ENCODE measurements around the gene ARHGAP42.
"Not testable (repeated sequence)": the region's sequence is repeated elsewhere in the genome, so short reads cannot be mapped to it uniquely, and the experiment has no call there.

The ARHGAP42 gene

GRCh38 chr11:100965346-100965745 is 278.3 kb downstream of the ARHGAP42 start:
- no peak for DNase-seq (ENCODE audit: low spot score)

GRCh38 chr11:100966366-100966765 is 279.3 kb downstream of the ARHGAP42 start:
- DNase-seq (ENCODE audit: low spot score) = no peak

GRCh38 chr11:100969008-100969407 is 281.9 kb downstream of the ARHGAP42 start:
- DNase-seq (ENCODE audit: low spot score) = no peak

- DNase-seq (ENCODE audit: low spot score) = no peak
Observed at GRCh38 chr11:100970283-100971164, 283.4 kb downstream of the ARHGAP42 start.

- DNase-seq (ENCODE audit: low spot score) = no peak
Observed at GRCh38 chr11:100972046-100972445, 285.0 kb downstream of the ARHGAP42 start.

GRCh38 chr11:100978442-100978841 is 291.4 kb downstream of the ARHGAP42 start:
- DNase-seq (ENCODE audit: low spot score) = no peak

- no peak for DNase-seq (ENCODE audit: low spot score)
Observed at GRCh38 chr11:100978939-100979338, 291.9 kb downstream of the ARHGAP42 start.

GRCh38 chr11:100980156-100980555 is 293.1 kb downstream of the ARHGAP42 start:
- DNase-seq (ENCODE audit: low spot score) = peak; percentile 10

GRCh38 chr11:100981196-100981824 is 294.2 kb downstream of the ARHGAP42 start:
- no peak for DNase-seq (ENCODE audit: low spot score)

GRCh38 chr11:100984668-100985067 is 297.6 kb downstream of the ARHGAP42 start:
- no peak for DNase-seq (ENCODE audit: low spot score)

GRCh38 chr11:100990931-100991330 is 303.8 kb downstream of the ARHGAP42 start:
- no peak for DNase-seq (ENCODE audit: low spot score)

GRCh38 chr11:100991541-100991940 is 304.5 kb downstream of the ARHGAP42 start:
- DNase-seq (ENCODE audit: low spot score) = no peak

GRCh38 chr11:100994966-100995365 is 307.9 kb downstream of the ARHGAP42 start:
- DNase-seq (ENCODE audit: low spot score) = no peak

GRCh38 chr11:100999756-101000155 is 312.7 kb downstream of the ARHGAP42 start:
- no peak for DNase-seq (ENCODE audit: low spot score)

- DNase-seq (ENCODE audit: low spot score) = no peak
Observed at GRCh38 chr11:101003468-101003867, 316.4 kb downstream of the ARHGAP42 start.

- DNase-seq (ENCODE audit: low spot score) = no peak
Observed at GRCh38 chr11:101008961-101009689, 322.0 kb downstream of the ARHGAP42 start.

GRCh38 chr11:101009690-101010055 is 322.6 kb downstream of the ARHGAP42 start:
- no peak for DNase-seq (ENCODE audit: low spot score)

GRCh38 chr11:101010899-101011298 is 323.8 kb downstream of the ARHGAP42 start:
- DNase-seq (ENCODE audit: low spot score) = no peak

- no peak for DNase-seq (ENCODE audit: low spot score)
Observed at GRCh38 chr11:101011881-101012280, 324.8 kb downstream of the ARHGAP42 start.

- DNase-seq (ENCODE audit: low spot score) = not testable (repeated sequence)
Observed at GRCh38 chr11:101013702-101014101, 326.6 kb downstream of the ARHGAP42 start.

- DNase-seq (ENCODE audit: low spot score) = no peak
Observed at GRCh38 chr11:101014600-101015285, 327.7 kb downstream of the ARHGAP42 start.

GRCh38 chr11:101019870-101020269 is 332.8 kb downstream of the ARHGAP42 start:
- DNase-seq (ENCODE audit: low spot score) = no peak
